HFF-Myc (cell line): ENCODE data around the gene ASXL2.
"Not testable (repeated sequence)": the region's sequence is repeated elsewhere in the genome, so short reads cannot be mapped to it uniquely, and the experiment has no call there.

Experiments used
- DNase-seq: peaks from one replicate; pipeline ENCODE4 v3.0.0-alpha.2; 2011; ENCODE audit warnings: low read depth; ENCODE audit errors: extremely low read depth
- H3K4me3 ChIP-seq: replicated peaks from 2 replicates; pipeline ENCODE4 v1.5.1; 2011; ENCODE audit warnings: low read depth, mild to moderate bottlenecking, control low read depth, low read length
- CTCF ChIP-seq: IDR thresholded peaks from 2 replicates; pipeline ENCODE4 v1.5.1; 2012; ENCODE audit warnings: mild to moderate bottlenecking, low read depth, low read length, control low read depth; ENCODE audit errors: missing control alignments

ASXL2 gene

GRCh38 chr2:25709349-25709748, 168.9 kb downstream of the ASXL2 start:
- no peak overlapping the region for H3K4me3 ChIP-seq
- DNase-seq, result no peak
- TF ChIP-seq CTCF, result no peak

- no peak for TF ChIP-seq CTCF
- DNase-seq, result no peak
- no peak overlapping the region for H3K4me3 ChIP-seq
These were observed 170.2 kb downstream of the ASXL2 start for GRCh38 chr2:25707927-25708590.

GRCh38 chr2:25705575-25705974, 172.7 kb downstream of the ASXL2 start:
- not testable (repeated sequence) for DNase-seq, H3K4me3 ChIP-seq

- no peak for DNase-seq
- no peak for TF ChIP-seq CTCF
- H3K4me3 ChIP-seq, result no peak overlapping the region
These were observed 176.5 kb downstream of the ASXL2 start for GRCh38 chr2:25701801-25702200.

- DNase-seq, result no peak
- no peak overlapping the region for H3K4me3 ChIP-seq
- peak; percentile 74 for TF ChIP-seq CTCF
These were observed 178.0 kb downstream of the ASXL2 start for GRCh38 chr2:25700221-25700660.

- no peak overlapping the region for H3K4me3 ChIP-seq
- DNase-seq, result no peak
- TF ChIP-seq CTCF, result no peak
These were observed 179.1 kb downstream of the ASXL2 start for GRCh38 chr2:25699216-25699615.

GRCh38 chr2:25698752-25699151, 179.5 kb downstream of the ASXL2 start:
- H3K4me3 ChIP-seq, result no peak overlapping the region
- no peak for TF ChIP-seq CTCF
- no peak for DNase-seq
